Neuronal stem cell (in vitro differentiated cells): ENCODE data around the gene SLC9A4.

Experiments used
- DNase-seq: peaks from one replicate; pipeline ENCODE4 v3.0.0-alpha.2; 2013; ENCODE audit warnings: low spot score
- H2AFZ ChIP-seq: one replicate; pipeline ENCODE4 v1.6.1; 2013; ENCODE audit warnings: mild to moderate bottlenecking, low read length, inconsistent platforms
- H2AK5ac ChIP-seq: 2 replicates; pipeline ENCODE4 v1.6.1; 2013; ENCODE audit warnings: low read depth, mild to moderate bottlenecking, inconsistent platforms, low read length, moderate library complexity, mixed read lengths
- H2BK120ac ChIP-seq: 2 replicates; pipeline ENCODE4 v1.6.1; 2013; ENCODE audit warnings: low read depth, mild to moderate bottlenecking, inconsistent platforms, low read length, moderate library complexity, mixed read lengths
- H2BK12ac ChIP-seq: one replicate; pipeline ENCODE4 v1.6.1; 2013; ENCODE audit warnings: low read length, inconsistent platforms
- H2BK15ac ChIP-seq: 2 replicates; pipeline ENCODE4 v1.6.1; 2013; ENCODE audit warnings: mild to moderate bottlenecking, low read length, inconsistent platforms, mixed read lengths
- H2BK5ac ChIP-seq: one replicate; pipeline ENCODE4 v1.6.1; 2013; ENCODE audit warnings: inconsistent platforms, mild to moderate bottlenecking, low read length, moderate library complexity
- H3K14ac ChIP-seq: one replicate; pipeline ENCODE4 v1.6.1; 2013; ENCODE audit warnings: low read length, inconsistent platforms
- H3K18ac ChIP-seq: 2 replicates; pipeline ENCODE4 v1.6.1; 2013; ENCODE audit warnings: low read length, inconsistent platforms
- H3K23ac ChIP-seq: 2 replicates; pipeline ENCODE4 v1.6.1; 2013; ENCODE audit warnings: low read depth, mild to moderate bottlenecking, mixed read lengths, low read length, inconsistent platforms; ENCODE audit not compliant: poor library complexity
- H3K27ac ChIP-seq: replicated peaks from 3 replicates; pipeline ENCODE4 v1.5.1; 2013; ENCODE audit warnings: low read length, inconsistent platforms
- H3K27me3 ChIP-seq, 3 experiments: 2 replicates each; pipeline ENCODE4 v1.6.1; 2013; ENCODE audit warnings: low read length in 3 of 3, mild to moderate bottlenecking in 2 of 3, inconsistent platforms in 1 of 3, low read depth in 1 of 3, mixed read lengths in 1 of 3, moderate library complexity in 1 of 3; ENCODE audit not compliant: control insufficient read depth in 3 of 3, insufficient read depth in 3 of 3
- H3K36me3 ChIP-seq, 2 donors: replicated peaks in 1 of 2; 2 replicates each; pipeline ENCODE4 v1.6.1; 2013; ENCODE audit warnings: low read length in 2 of 2; ENCODE audit not compliant: control insufficient read depth in 2 of 2, insufficient read depth in 2 of 2
- H3K4ac ChIP-seq: 2 replicates; pipeline ENCODE4 v1.6.1; 2013; ENCODE audit warnings: inconsistent platforms, mild to moderate bottlenecking, low read length, moderate library complexity
- H3K4me1 ChIP-seq, 2 donors: 1 replicate in 1 of 2; 2 replicates in 1 of 2; pipeline ENCODE4 v1.6.1; 2013; ENCODE audit warnings: low read length in 2 of 2, low read depth in 1 of 2; ENCODE audit not compliant: control insufficient read depth in 2 of 2, insufficient read depth in 1 of 2
- H3K4me2 ChIP-seq: one replicate; pipeline ENCODE4 v1.6.1; 2013; ENCODE audit warnings: mild to moderate bottlenecking, low read length, inconsistent platforms; ENCODE audit not compliant: insufficient read depth, poor library complexity, severe bottlenecking
- H3K4me3 ChIP-seq, 2 donors: 2 replicates each; pipeline ENCODE4 v1.5.1; 2013; ENCODE audit warnings: low read length in 2 of 2, mild to moderate bottlenecking in 2 of 2, inconsistent platforms in 1 of 2, moderate library complexity in 1 of 2
- H3K79me1 ChIP-seq: one replicate; pipeline ENCODE4 v1.6.1; 2013; ENCODE audit warnings: low read depth, mild to moderate bottlenecking, inconsistent platforms, low read length, moderate library complexity
- H3K9ac ChIP-seq: one replicate; pipeline ENCODE4 v1.6.1; 2013; ENCODE audit warnings: mild to moderate bottlenecking, low read depth, low read length, inconsistent platforms; ENCODE audit not compliant: poor library complexity
- H3K9me3 ChIP-seq, 2 donors: replicated peaks in 1 of 2; 2 replicates each; pipeline versions ENCODE3 to v1.6.1; 2013; ENCODE audit warnings: low read length in 2 of 2, mild to moderate bottlenecking in 2 of 2, inconsistent platforms in 1 of 2, low read depth in 1 of 2, mixed read lengths in 1 of 2, moderate library complexity in 1 of 2; ENCODE audit not compliant: control insufficient read depth in 2 of 2, insufficient read depth in 1 of 2
- H4K8ac ChIP-seq: one replicate; pipeline ENCODE4 v1.6.1; 2013; ENCODE audit warnings: low read depth, mild to moderate bottlenecking, inconsistent platforms, low read length, moderate library complexity
- H4K91ac ChIP-seq: one replicate; pipeline ENCODE4 v1.6.1; 2013; ENCODE audit warnings: low read length, low read depth, mild to moderate bottlenecking, inconsistent platforms; ENCODE audit not compliant: poor library complexity
- WGBS, 2 donors: extraction: QIAGEN DNeasy Blood & Tissue Kit; methylation state at CpG; one replicate each; pipeline ENCODE4 v1.1.7; 2013; ENCODE audit warnings: missing lambda C conversion rate in 2 of 2, mixed read lengths in 1 of 2; ENCODE audit not compliant: insufficient read length in 2 of 2, insufficient replicate concordance in 1 of 2; ENCODE audit errors: extremely low coverage in 2 of 2; 5-methylcytosine and 5-hydroxymethylcytosine counted together

SLC9A4 gene

DNA sequence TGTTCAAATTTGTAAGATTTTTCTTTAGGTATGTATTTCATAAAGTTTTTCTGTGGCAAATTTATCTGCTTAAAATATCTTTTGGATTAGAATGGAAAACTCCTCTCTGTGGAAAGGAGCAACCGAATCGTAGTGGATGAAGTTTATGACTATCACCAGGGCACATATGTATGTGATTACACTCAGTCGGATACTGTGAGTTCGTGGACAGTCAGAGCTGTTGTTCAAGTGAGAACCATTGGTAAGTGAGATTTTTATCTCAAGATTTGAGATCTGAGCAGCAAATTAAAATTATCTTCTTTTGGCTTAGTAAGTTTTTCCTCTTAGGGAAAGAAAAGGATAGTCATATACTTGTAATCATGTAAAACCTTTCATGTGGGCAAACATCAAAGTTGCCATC is 35.9 kb upstream of the SLC9A4 start:
- Histone ChIP-seq H3K23ac (no peak overlapping the region), H2BK120ac (no peak overlapping the region), H3K36me3 (no peaks in the 10 kb centered on the region), H3K18ac (no peak overlapping the region), H3K9ac (no peak overlapping the region), H2BK15ac (no peak overlapping the region), H4K8ac (no peak overlapping the region), H2BK12ac (no peak overlapping the region), H3K4me3 (no peak overlapping the region), H3K14ac (no peak overlapping the region), H3K4me2 (no peak overlapping the region), H3K27ac (no peak overlapping the region), H2AK5ac (no peak overlapping the region), H2AFZ (no peak overlapping the region), H2BK5ac (no peak overlapping the region), H3K4ac (no peak overlapping the region), H3K4me1 (no peaks in the 10 kb centered on the region), H3K79me1 (no peaks in the 10 kb centered on the region), H4K91ac (no peak overlapping the region), H3K9me3 (no peaks in the 10 kb centered on the region), H3K27me3 (no peaks in the 10 kb centered on the region)
- no CpG with 5 or more reads among the region's 4 CpGs for WGBS, 2 donors
- DNase-seq = no peak

DNA sequence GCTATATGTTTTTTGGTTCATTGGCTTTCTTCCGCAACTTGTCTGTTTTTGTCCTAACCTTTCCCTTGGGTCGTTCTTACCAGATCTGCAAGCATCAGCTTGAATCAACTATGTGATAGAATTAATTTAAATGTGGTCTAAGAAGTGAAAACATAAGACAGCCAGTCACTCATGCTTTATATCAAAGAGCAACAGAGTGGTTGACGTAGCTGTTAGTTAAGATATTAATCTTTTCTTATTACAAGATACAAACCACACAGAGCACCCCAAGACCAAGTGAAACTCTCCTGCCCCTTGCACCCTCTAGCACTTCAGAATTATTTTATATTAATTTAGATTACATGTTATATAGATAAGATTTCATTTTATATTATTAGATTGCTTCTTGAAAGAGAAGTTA is 34.9 kb upstream of the SLC9A4 start:
- H3K4me3 ChIP-seq = no peak overlapping the region
- no peak overlapping the region for H3K18ac ChIP-seq
- H2BK15ac ChIP-seq = no peak overlapping the region
- H2BK120ac ChIP-seq = no peak overlapping the region
- no peaks in the 10 kb centered on the region for H3K4me1 ChIP-seq
- no peak overlapping the region for H3K14ac ChIP-seq
- WGBS, 2 donors = no CpG with 5 or more reads among the region's 3 CpGs
- no peak overlapping the region for H3K9ac ChIP-seq
- H3K27ac ChIP-seq = no peak overlapping the region
- no peak overlapping the region for H2BK5ac ChIP-seq
- H3K4me2 ChIP-seq = no peak overlapping the region
- no peak overlapping the region for H2AK5ac ChIP-seq
- H3K23ac ChIP-seq = no peak overlapping the region
- no peak overlapping the region for H2AFZ ChIP-seq
- no peaks in the 10 kb centered on the region for H3K27me3 ChIP-seq
- no peaks in the 10 kb centered on the region for H3K9me3 ChIP-seq
- no peak overlapping the region for H4K8ac ChIP-seq
- no peak overlapping the region for H3K4ac ChIP-seq
- no peaks in the 10 kb centered on the region for H3K79me1 ChIP-seq
- no peaks in the 10 kb centered on the region for H3K36me3 ChIP-seq
- no peak for DNase-seq
- no peak overlapping the region for H4K91ac ChIP-seq
- H2BK12ac ChIP-seq = no peak overlapping the region

DNA sequence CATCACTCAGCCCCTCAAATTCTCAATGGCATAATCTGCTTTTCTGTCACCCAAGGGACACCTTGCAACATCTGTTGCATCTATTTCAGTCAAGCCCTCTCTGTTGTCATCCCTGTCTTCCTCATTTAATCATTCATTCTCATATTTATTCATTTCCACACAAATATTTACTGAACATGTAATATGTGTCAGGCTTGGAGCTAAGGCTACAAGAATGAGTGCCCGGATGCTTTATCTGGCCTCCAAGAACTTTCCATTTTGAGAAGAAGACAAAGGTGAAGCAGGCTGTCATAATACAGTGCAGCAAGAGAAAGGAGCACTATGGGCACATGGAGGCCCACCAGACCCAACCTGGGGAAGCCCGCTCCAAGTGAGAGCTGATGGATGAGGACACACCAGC is 34.4 kb upstream of the SLC9A4 start:
- H3K4me1 ChIP-seq = no peaks in the 10 kb centered on the region
- H2BK5ac ChIP-seq = no peak overlapping the region
- no peak overlapping the region for H3K27ac ChIP-seq
- no peak overlapping the region for H3K4me2 ChIP-seq
- no peak for DNase-seq
- H3K4me3 ChIP-seq = no peak overlapping the region
- H3K18ac ChIP-seq = no peak overlapping the region
- no peak overlapping the region for H3K9ac ChIP-seq
- H3K79me1 ChIP-seq = no peaks in the 10 kb centered on the region
- no peak overlapping the region for H4K8ac ChIP-seq
- no peak overlapping the region for H3K4ac ChIP-seq
- no peak overlapping the region for H3K23ac ChIP-seq
- H2BK15ac ChIP-seq = no peak overlapping the region
- no peak overlapping the region for H2BK120ac ChIP-seq
- H2AFZ ChIP-seq = no peak overlapping the region
- H4K91ac ChIP-seq = no peak overlapping the region
- WGBS, 2 donors = no CpG with 5 or more reads among the region's 2 CpGs
- H3K36me3 ChIP-seq = no peaks in the 10 kb centered on the region
- no peak overlapping the region for H2BK12ac ChIP-seq
- no peaks in the 10 kb centered on the region for H3K27me3 ChIP-seq
- no peak overlapping the region for H2AK5ac ChIP-seq
- H3K14ac ChIP-seq = no peak overlapping the region
- H3K9me3 ChIP-seq = no peaks in the 10 kb centered on the region

DNA sequence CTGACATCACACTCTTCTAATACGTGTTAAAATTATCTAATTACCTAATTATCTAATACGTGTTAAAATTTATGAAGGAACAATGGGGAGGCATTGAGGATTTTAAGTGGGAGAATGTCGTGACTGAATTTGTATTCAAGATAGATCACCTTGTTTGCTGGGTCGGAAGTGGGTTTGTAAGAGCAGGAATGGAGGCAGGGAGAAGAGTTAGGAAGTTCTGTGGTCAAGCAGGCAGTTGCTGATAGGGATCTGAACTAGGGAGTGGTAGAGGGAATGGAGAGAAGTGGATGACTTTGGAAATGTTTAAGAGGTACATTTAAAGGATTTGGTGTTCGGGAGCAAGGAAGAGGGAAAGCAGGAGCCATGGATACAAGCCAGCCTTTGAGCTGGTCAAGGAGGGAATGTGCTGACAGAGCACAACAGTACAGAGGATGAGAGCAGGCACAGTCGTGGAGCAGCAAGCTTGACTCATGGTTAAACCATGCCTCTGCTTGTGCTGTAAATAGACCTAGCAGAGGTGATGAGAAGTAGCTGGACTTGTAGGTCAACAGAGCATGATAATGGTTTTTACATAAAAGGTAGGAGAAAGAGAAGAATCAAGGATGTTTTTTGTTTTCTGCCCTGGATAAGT is 33.8 kb upstream of the SLC9A4 start:
- no peak overlapping the region for H3K27ac ChIP-seq

More for the DNA sequence above, 33.8 kb upstream of the SLC9A4 start:
- Histone ChIP-seq H2BK5ac (no peak overlapping the region), H3K79me1 (no peaks in the 10 kb centered on the region), H3K4me1 (no peaks in the 10 kb centered on the region), H3K36me3 (no peaks in the 10 kb centered on the region), H3K9ac (no peak overlapping the region), H3K4ac (no peak overlapping the region), H3K27me3 (no peaks in the 10 kb centered on the region), H2BK15ac (no peak overlapping the region), H2BK12ac (no peak overlapping the region), H2BK120ac (no peak overlapping the region), H4K8ac (no peak overlapping the region), H3K4me3 (no peak overlapping the region), H3K14ac (no peak overlapping the region), H3K4me2 (no peak overlapping the region), H2AFZ (no peak overlapping the region), H4K91ac (no peak overlapping the region), H3K23ac (no peak overlapping the region), H3K18ac (no peak overlapping the region), H2AK5ac (no peak overlapping the region), H3K9me3 (no peaks in the 10 kb centered on the region)
- no peak for DNase-seq
- WGBS, 2 donors = no CpG with 5 or more reads among the region's 6 CpGs
